ENCODE measurements around the gene DUSP3.

Gene DUSP3

DNA sequence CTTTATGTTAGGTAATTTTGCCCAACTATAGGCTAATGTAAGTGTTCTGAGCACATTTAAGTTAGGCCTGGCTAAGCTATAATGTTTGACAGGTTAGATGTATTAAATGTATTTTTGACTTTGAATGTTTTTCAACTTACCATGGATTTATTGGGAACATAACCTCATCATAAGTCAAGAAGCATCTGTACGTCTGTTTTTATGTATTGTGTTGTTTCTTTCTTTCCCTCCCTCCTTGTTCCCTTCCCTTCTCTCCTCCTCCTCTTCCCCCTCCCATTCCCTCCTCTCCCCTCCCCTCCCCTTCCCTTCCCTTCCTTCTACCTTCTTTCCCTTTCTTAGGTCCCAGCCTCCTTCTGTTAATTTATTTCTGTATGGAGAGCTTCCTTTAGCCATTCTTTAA, 10.7 kb upstream of the DUSP3 start:
- TF ChIP-seq YY1 (IDR thresholded peaks at IDR 0.05; ENCODE audit: low read depth) = no peak
- TF ChIP-seq CEBPB (IDR thresholded peaks at IDR 0.05) = no peak
- no peak for TF ChIP-seq EP300 (IDR thresholded peaks at IDR 0.05; ENCODE audit: borderline replicate concordance)

DNA sequence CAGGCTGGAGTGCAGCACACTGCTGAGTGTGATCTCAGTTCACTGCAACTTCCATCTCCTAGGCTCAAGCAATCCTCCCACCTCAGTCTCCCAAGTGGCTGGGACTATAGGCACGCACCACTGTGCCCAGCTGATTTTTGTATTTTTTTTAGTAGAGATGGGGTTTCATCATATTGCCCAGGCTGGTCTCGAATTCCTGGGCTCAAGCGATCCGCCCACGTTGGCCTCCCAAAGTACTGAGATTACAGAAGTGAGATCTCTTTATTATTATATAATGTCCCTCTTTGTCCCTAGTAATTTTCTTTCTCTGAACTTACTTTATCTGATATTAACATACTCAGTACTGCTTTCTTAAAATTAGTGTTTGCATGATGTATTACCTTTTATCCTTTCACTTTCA, 9.8 kb upstream of the DUSP3 start:
- TF ChIP-seq USF1 (IDR thresholded peaks at IDR 0.05) = no peak
- no peak for TF ChIP-seq RAD21 (IDR thresholded peaks at IDR 0.05; ENCODE audit: low read depth)
- no peak for TF ChIP-seq CEBPB (IDR thresholded peaks at IDR 0.05)
- TF ChIP-seq TEAD4 (IDR thresholded peaks at IDR 0.05) = no peak
- TF ChIP-seq YY1 (IDR thresholded peaks at IDR 0.05; ENCODE audit: low read depth) = no peak
- TF ChIP-seq NFIC (IDR thresholded peaks at IDR 0.05) = no peak
- no peak for TF ChIP-seq ZBTB7A (IDR thresholded peaks at IDR 0.05; ENCODE audit: low read depth)
- no peak for TF ChIP-seq FOXM1 (IDR thresholded peaks at IDR 0.05; ENCODE audit: borderline replicate concordance, low read depth)
- TF ChIP-seq EP300 (IDR thresholded peaks at IDR 0.05; ENCODE audit: borderline replicate concordance) = no peak
- no peak for TF ChIP-seq TAF1 (IDR thresholded peaks at IDR 0.05; ENCODE audit: low read depth)

DNA sequence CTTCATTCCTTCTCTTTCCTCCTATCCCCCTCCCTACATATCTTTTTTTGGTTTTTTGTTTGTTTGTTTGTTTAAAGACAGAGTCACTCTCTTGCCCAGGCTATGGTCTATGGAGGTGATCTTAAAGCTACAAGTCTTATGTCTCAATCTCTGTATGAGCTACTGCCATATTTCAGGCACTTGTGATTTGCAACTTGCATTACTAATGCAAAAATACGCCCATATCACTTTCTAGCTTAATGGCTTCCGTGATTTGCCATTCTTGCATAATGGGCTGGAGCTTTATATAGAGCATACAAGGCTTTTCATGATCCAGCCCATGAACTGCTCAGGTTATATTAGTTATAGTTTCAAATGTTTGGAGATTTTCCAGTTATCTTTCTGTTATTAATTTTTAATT, 9.0 kb upstream of the DUSP3 start:
- no peak for TF ChIP-seq USF1 (IDR thresholded peaks at IDR 0.05)
- no peak for TF ChIP-seq TEAD4 (IDR thresholded peaks at IDR 0.05)
- 0 out of 2 replicates have a peak, but pooled peaks have one; percentile 16 for TF ChIP-seq CEBPB (IDR thresholded peaks at IDR 0.05)
- no peak for TF ChIP-seq CREB1 (IDR thresholded peaks at IDR 0.05; ENCODE audit: low read depth)
- no peak for TF ChIP-seq NFIC (IDR thresholded peaks at IDR 0.05)
- no peak for TF ChIP-seq EP300 (IDR thresholded peaks at IDR 0.05; ENCODE audit: borderline replicate concordance)

- TF ChIP-seq CEBPB (IDR thresholded peaks at IDR 0.05) (no peak), EP300 (IDR thresholded peaks at IDR 0.05; ENCODE audit: borderline replicate concordance) (no peak), YY1 (IDR thresholded peaks at IDR 0.05; ENCODE audit: low read depth) (no peak), NFIC (IDR thresholded peaks at IDR 0.05) (no peak), REST (IDR thresholded peaks at IDR 0.05; ENCODE audit: low read depth) (no peak), ZBTB7A (IDR thresholded peaks at IDR 0.05; ENCODE audit: low read depth) (no peak)
Measured at GRCh38 chr17:43784628-43785101, 5.9 kb upstream of the DUSP3 start.

- no peak for TF ChIP-seq RAD21 (IDR thresholded peaks at IDR 0.05; ENCODE audit: low read depth)
- TF ChIP-seq FOXM1 (IDR thresholded peaks at IDR 0.05; ENCODE audit: borderline replicate concordance, low read depth) = no peak
- no peak for TF ChIP-seq CEBPB (IDR thresholded peaks at IDR 0.05)
- TF ChIP-seq NFIC (IDR thresholded peaks at IDR 0.05) = no peak
- no peak for TF ChIP-seq TEAD4 (IDR thresholded peaks at IDR 0.05)
- no peak for TF ChIP-seq TAF1 (IDR thresholded peaks at IDR 0.05; ENCODE audit: low read depth)
- TF ChIP-seq, protein P1, sequence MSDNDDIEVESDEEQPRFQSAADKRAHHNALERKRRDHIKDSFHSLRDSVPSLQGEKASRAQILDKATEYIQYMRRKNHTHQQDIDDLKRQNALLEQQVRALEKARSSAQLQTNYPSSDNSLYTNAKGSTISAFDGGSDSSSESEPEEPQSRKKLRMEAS (IDR thresholded peaks at IDR 0.05) = no peak
- TF ChIP-seq EGR1 (IDR thresholded peaks at IDR 0.05) = no peak
Measured at GRCh38 chr17:43784068-43784467, 5.3 kb upstream of the DUSP3 start.

GRCh38 chr17:43782913-43783680, 4.3 kb upstream of the DUSP3 start:
- TF ChIP-seq FOXM1 (IDR thresholded peaks at IDR 0.05; ENCODE audit: borderline replicate concordance, low read depth) (no peak), TAF1 (IDR thresholded peaks at IDR 0.05; ENCODE audit: low read depth) (no peak), CREB1 (IDR thresholded peaks at IDR 0.05; ENCODE audit: low read depth) (no peak), REST (IDR thresholded peaks at IDR 0.05; ENCODE audit: low read depth) (no peak), EGR1 (IDR thresholded peaks at IDR 0.05) (no peak), CEBPB (IDR thresholded peaks at IDR 0.05) (no peak), EP300 (IDR thresholded peaks at IDR 0.05; ENCODE audit: borderline replicate concordance) (no peak), TCF12 (IDR thresholded peaks at IDR 0.05; ENCODE audit: low read depth) (no peak), USF1 (IDR thresholded peaks at IDR 0.05) (no peak), RAD21 (IDR thresholded peaks at IDR 0.05; ENCODE audit: low read depth) (no peak), TEAD4 (IDR thresholded peaks at IDR 0.05) (no peak), YY1 (IDR thresholded peaks at IDR 0.05; ENCODE audit: low read depth) (no peak), ZBTB7A (IDR thresholded peaks at IDR 0.05; ENCODE audit: low read depth) (no peak), NFIC (IDR thresholded peaks at IDR 0.05) (no peak)
- TF ChIP-seq, protein P1 (IDR thresholded peaks at IDR 0.05) = no peak
